H9 (cell line): ENCODE data around the gene RTTN. TPM values are rescaled to one million over a fixed set of nuclear protein-coding genes. Genes with fewer than 3 reads are reported as not detected.

Source experiments
- DNase-seq: peaks from one replicate; pipeline ENCODE4 v3.0.0-alpha.2; 2017
- H2AFZ ChIP-seq: one replicate; pipeline ENCODE4 v1.6.1; 2013; ENCODE audit warnings: mild to moderate bottlenecking, low read length, control low read depth, moderate library complexity
- H2AK5ac ChIP-seq: 2 replicates; pipeline ENCODE4 v1.6.1; 2013; ENCODE audit warnings: low read length, control low read depth, mixed read lengths; ENCODE audit not compliant: insufficient read length
- H2BK120ac ChIP-seq: one replicate; pipeline ENCODE4 v1.6.1; 2013; ENCODE audit warnings: low read depth, mild to moderate bottlenecking, low read length, control low read depth, inconsistent platforms; ENCODE audit not compliant: poor library complexity, severe bottlenecking
- H2BK12ac ChIP-seq: 2 replicates; pipeline ENCODE4 v1.6.1; 2013; ENCODE audit warnings: low read length, control low read depth, mixed read lengths, low read depth; ENCODE audit not compliant: insufficient read length
- H2BK15ac ChIP-seq: 2 replicates; pipeline ENCODE4 v1.6.1; 2013; ENCODE audit warnings: low read depth, low read length, control low read depth
- H2BK20ac ChIP-seq: one replicate; pipeline ENCODE4 v1.6.1; 2013; ENCODE audit warnings: low read depth, mild to moderate bottlenecking, low read length, control low read depth, inconsistent platforms; ENCODE audit not compliant: poor library complexity, severe bottlenecking
- H2BK5ac ChIP-seq: 2 replicates; pipeline ENCODE4 v1.6.1; 2013; ENCODE audit warnings: low read length, control low read depth, mixed read lengths; ENCODE audit not compliant: insufficient read length
- H3K14ac ChIP-seq: 2 replicates; pipeline ENCODE4 v1.6.1; 2013; ENCODE audit warnings: low read length, control low read depth; ENCODE audit not compliant: insufficient read depth
- H3K18ac ChIP-seq: 2 replicates; pipeline ENCODE4 v1.6.1; 2013; ENCODE audit warnings: low read depth, mild to moderate bottlenecking, mixed read lengths, low read length, control low read depth; ENCODE audit not compliant: insufficient read length
- H3K23ac ChIP-seq: 2 replicates; pipeline ENCODE4 v1.6.1; 2013; ENCODE audit warnings: low read length, control low read depth, mixed read lengths, low read depth; ENCODE audit not compliant: insufficient read length
- H3K23me2 ChIP-seq: 2 replicates; pipeline ENCODE4 v1.6.1; 2013; ENCODE audit warnings: low read depth, mild to moderate bottlenecking, mixed read lengths, low read length, control low read depth; ENCODE audit not compliant: insufficient read length, poor library complexity, severe bottlenecking
- H3K27ac ChIP-seq: 2 replicates; pipeline ENCODE4 v1.5.1; 2013; ENCODE audit warnings: low read length, control low read depth, mixed read lengths, low read depth; ENCODE audit not compliant: insufficient read length
- H3K27me3 ChIP-seq: 2 replicates; pipeline ENCODE4 v1.6.1; 2013; ENCODE audit warnings: low read length, control low read depth, inconsistent platforms; ENCODE audit not compliant: insufficient read depth
- H3K4ac ChIP-seq: 2 replicates; pipeline ENCODE4 v1.6.1; 2013; ENCODE audit warnings: low read depth, mild to moderate bottlenecking, control low read depth, inconsistent platforms, low read length, moderate library complexity
- H3K4me1 ChIP-seq: 2 replicates; pipeline ENCODE4 v1.6.1; 2013; ENCODE audit warnings: low read length, control low read depth, inconsistent platforms; ENCODE audit not compliant: insufficient read depth
- H3K4me2 ChIP-seq: 2 replicates; pipeline ENCODE4 v1.6.1; 2013; ENCODE audit warnings: low read length, control low read depth, mixed read lengths; ENCODE audit not compliant: insufficient read length, insufficient read depth
- H3K56ac ChIP-seq: 2 replicates; pipeline ENCODE4 v1.6.1; 2013; ENCODE audit warnings: low read depth, mild to moderate bottlenecking, mixed read lengths, low read length, control low read depth; ENCODE audit not compliant: insufficient read length
- H3K79me1 ChIP-seq: 2 replicates; pipeline ENCODE4 v1.6.1; 2013; ENCODE audit warnings: low read depth, mild to moderate bottlenecking, moderate library complexity, low read length, control low read depth, inconsistent platforms; ENCODE audit not compliant: insufficient read depth, poor library complexity, severe bottlenecking
- H3K79me2 ChIP-seq: 2 replicates; pipeline ENCODE4 v1.6.1; 2013; ENCODE audit warnings: low read length, control low read depth, inconsistent platforms; ENCODE audit not compliant: insufficient read depth
- H3K9ac ChIP-seq: 2 replicates; pipeline ENCODE4 v1.6.1; 2013; ENCODE audit warnings: low read length, control low read depth, mixed read lengths; ENCODE audit not compliant: insufficient read length; ENCODE audit errors: extremely low read depth
- H3K9me3 ChIP-seq: one replicate; pipeline ENCODE4 v1.6.1; 2013; ENCODE audit warnings: low read depth, low read length, inconsistent platforms; ENCODE audit not compliant: control insufficient read depth
- H3T11ph ChIP-seq: one replicate; pipeline ENCODE4 v1.6.1; 2013; ENCODE audit warnings: mild to moderate bottlenecking, low read length, control low read depth, inconsistent platforms
- H4K20me1 ChIP-seq: one replicate; pipeline ENCODE4 v1.6.1; 2013; ENCODE audit not compliant: control insufficient read depth, insufficient read length, insufficient read depth
- H4K5ac ChIP-seq: 2 replicates; pipeline ENCODE4 v1.6.1; 2013; ENCODE audit warnings: low read depth, mild to moderate bottlenecking, mixed read lengths, low read length, control low read depth; ENCODE audit not compliant: insufficient read length
- H4K8ac ChIP-seq: replicated peaks from 2 replicates; pipeline ENCODE4 v1.6.1; 2013; ENCODE audit warnings: low read length, control low read depth, mixed read lengths, low read depth; ENCODE audit not compliant: insufficient read length
- H4K91ac ChIP-seq: 2 replicates; pipeline ENCODE4 v1.6.1; 2013; ENCODE audit warnings: low read depth, mild to moderate bottlenecking, moderate library complexity, mixed read lengths, low read length, control low read depth; ENCODE audit not compliant: insufficient read length
- H3K27ac Mint-ChIP-seq, 3 experiments: 2 replicates in 2 of 3; 3 replicates in 1 of 3; pipeline ENCODE4 v1.8.0; 2020 to 2021; ENCODE audit warnings: mixed read lengths in 3 of 3, mild to moderate bottlenecking in 1 of 3, moderate library complexity in 1 of 3
- H3K27me3 Mint-ChIP-seq: 2 replicates; pipeline ENCODE4 v1.8.0; 2021; ENCODE audit warnings: low read depth, mild to moderate bottlenecking, moderate library complexity, mixed read lengths
- H3K36me3 Mint-ChIP-seq, 3 experiments: 2 replicates in 2 of 3; 3 replicates in 1 of 3; pipeline ENCODE4 v1.8.0; 2020 to 2021; ENCODE audit warnings: low read depth in 3 of 3, mixed read lengths in 3 of 3; ENCODE audit not compliant: insufficient read depth in 1 of 3
- H3K4me1 Mint-ChIP-seq, 2 experiments: 2 replicates each; pipeline ENCODE4 v1.8.0; 2020; ENCODE audit warnings: mixed read lengths in 2 of 2
- H3K4me3 Mint-ChIP-seq, 2 experiments: 2 replicates in 1 of 2; 3 replicates in 1 of 2; pipeline ENCODE4 v1.8.0; 2020 to 2021; ENCODE audit warnings: mild to moderate bottlenecking in 2 of 2, mixed read lengths in 2 of 2, moderate library complexity in 1 of 2
- H3K9me3 Mint-ChIP-seq, 2 experiments: 2 replicates in 1 of 2; 3 replicates in 1 of 2; pipeline ENCODE4 v1.8.0; 2020; ENCODE audit warnings: mild to moderate bottlenecking in 2 of 2, mixed read lengths in 2 of 2, moderate library complexity in 1 of 2
- total RNA-seq: library from RNA; stranded (reverse); gene quantifications from 2 replicates; pipeline ENCODE4 v1.2.1, GENCODE V29; 2021
- TF ChIP-seq, protein P1 (sequence below): fragments of 200-600 bp; sonication (generic); conservative IDR thresholded peaks from 3 replicates; pipeline ENCODE4 v1.8.0; 2021; ENCODE audit warnings: antibody characterized with exemption, mild to moderate bottlenecking

Gene RTTN
- total RNA-seq, 1 experiment from 2014 or later, result 17.6 TPM

DNA sequence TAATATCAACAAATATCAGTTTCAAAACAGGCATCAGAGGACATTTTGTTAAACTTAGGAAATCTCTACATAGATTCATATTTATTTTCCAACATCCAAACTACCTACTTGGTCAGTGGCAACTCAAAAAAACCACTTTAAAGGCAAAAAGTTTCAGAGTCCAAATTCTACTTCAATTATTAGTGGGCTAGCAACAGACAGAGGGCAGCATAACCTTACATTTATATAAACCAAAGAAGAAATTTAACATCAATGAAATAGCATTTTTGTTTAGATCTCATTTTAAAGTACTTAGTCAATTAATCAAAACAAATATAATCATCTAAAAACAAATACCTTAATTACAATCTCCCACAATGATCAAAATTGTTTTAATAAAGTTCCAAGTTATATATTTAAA lies 33.3 kb downstream of the RTTN start:
- H3K4me1 Mint-ChIP-seq, result peaks cover 2 to 4% of the 10 kb centered on the region in 2 experiments; a peak in 1 of 4 replicates
- no peak overlapping the region for H2BK20ac ChIP-seq
- no peak overlapping the region for H4K5ac ChIP-seq
- no peak overlapping the region for H4K8ac ChIP-seq
- H3K4me3 Mint-ChIP-seq, result no peak overlapping the region
- no peak overlapping the region for H2AK5ac ChIP-seq
- H3K18ac ChIP-seq, result no peak overlapping the region
- H2BK5ac ChIP-seq, result no peak overlapping the region
- H3K9me3 ChIP-seq, result no peaks in the 10 kb centered on the region
- H3T11ph ChIP-seq, result no peak overlapping the region
- no peak overlapping the region for H3K27ac ChIP-seq
- H2BK12ac ChIP-seq, result no peak overlapping the region
- H3K27me3 Mint-ChIP-seq, result no peaks in the 10 kb centered on the region
- no peak overlapping the region for H2BK120ac ChIP-seq
- no peak overlapping the region for H2BK15ac ChIP-seq
- no peak overlapping the region for H3K27ac Mint-ChIP-seq
- no peak overlapping the region for H4K91ac ChIP-seq
- DNase-seq, result no peak
- H2AFZ ChIP-seq, result no peak overlapping the region
- no peaks in the 10 kb centered on the region for H3K4me1 ChIP-seq
- no peak overlapping the region for H3K14ac ChIP-seq
- H4K20me1 ChIP-seq, result no peaks in the 10 kb centered on the region
- H3K23ac ChIP-seq, result no peak overlapping the region
- no peak overlapping the region for H3K9ac ChIP-seq
- TF ChIP-seq, protein P1, sequence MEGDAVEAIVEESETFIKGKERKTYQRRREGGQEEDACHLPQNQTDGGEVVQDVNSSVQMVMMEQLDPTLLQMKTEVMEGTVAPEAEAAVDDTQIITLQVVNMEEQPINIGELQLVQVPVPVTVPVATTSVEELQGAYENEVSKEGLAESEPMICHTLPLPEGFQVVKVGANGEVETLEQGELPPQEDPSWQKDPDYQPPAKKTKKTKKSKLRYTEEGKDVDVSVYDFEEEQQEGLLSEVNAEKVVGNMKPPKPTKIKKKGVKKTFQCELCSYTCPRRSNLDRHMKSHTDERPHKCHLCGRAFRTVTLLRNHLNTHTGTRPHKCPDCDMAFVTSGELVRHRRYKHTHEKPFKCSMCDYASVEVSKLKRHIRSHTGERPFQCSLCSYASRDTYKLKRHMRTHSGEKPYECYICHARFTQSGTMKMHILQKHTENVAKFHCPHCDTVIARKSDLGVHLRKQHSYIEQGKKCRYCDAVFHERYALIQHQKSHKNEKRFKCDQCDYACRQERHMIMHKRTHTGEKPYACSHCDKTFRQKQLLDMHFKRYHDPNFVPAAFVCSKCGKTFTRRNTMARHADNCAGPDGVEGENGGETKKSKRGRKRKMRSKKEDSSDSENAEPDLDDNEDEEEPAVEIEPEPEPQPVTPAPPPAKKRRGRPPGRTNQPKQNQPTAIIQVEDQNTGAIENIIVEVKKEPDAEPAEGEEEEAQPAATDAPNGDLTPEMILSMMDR, result peak; percentile 52
- H3K4ac ChIP-seq, result no peak overlapping the region
- H3K4me2 ChIP-seq, result no peak overlapping the region
- H3K36me3 Mint-ChIP-seq, result peaks cover 0 to 5% (median 2%) of the 10 kb centered on the region in 3 experiments; a peak in 2 of 7 replicates
- H3K23me2 ChIP-seq, result no peaks in the 10 kb centered on the region
- H3K79me1 ChIP-seq, result no peaks in the 10 kb centered on the region
- H3K79me2 ChIP-seq, result no peaks in the 10 kb centered on the region
- no peaks in the 10 kb centered on the region for H3K9me3 Mint-ChIP-seq
- H3K27me3 ChIP-seq, result no peaks in the 10 kb centered on the region
- H3K56ac ChIP-seq, result no peak overlapping the region
